Stimulated activated CD4-positive, alpha-beta T cell treated with anti-CD3 and anti-CD28 coated beads, TNF-alpha, amount 100 ng/mL, for 4 hours (primary cell): Measurements from ENCODE around the gene TFB2M.
"Not testable (repeated sequence)": the region's sequence is repeated elsewhere in the genome, so short reads cannot be mapped to it uniquely, and the experiment has no call there.

Experiments
- DNase-seq, 3 experiments: peaks; one replicate each; pipeline ENCODE4 v3.0.0-alpha.2; 2020; ENCODE audit warnings: low read depth in 3 of 3

Gene TFB2M

GRCh38 chr1:246566128-246566812 lies at the start of gene TFB2M, which contains the start of gene CNST:
Gene TFB2M (minus strand): TSS chr1:246566261. CDS start chr1:246566138, 123 bp downstream.
Gene CNST (plus strand): TSS chr1:246566456. CDS start chr1:246591563, 25,107 bp downstream.
- peak; percentile 79 to 82 (median 80) for DNase-seq

- no peak for DNase-seq
Measured at GRCh38 chr1:246613096-246613758, 47.2 kb upstream of the TFB2M start.

- no peak for DNase-seq
Measured at GRCh38 chr1:246609632-246610031, 43.6 kb upstream of the TFB2M start.

- DNase-seq, result peak in 1 of 3 experiments; percentile 8
Measured at GRCh38 chr1:246608616-246609376, 42.7 kb upstream of the TFB2M start.

GRCh38 chr1:246607462-246607861 lies 41.4 kb upstream of the TFB2M start:
- DNase-seq, result no peak

GRCh38 chr1:246605231-246605630 lies 39.2 kb upstream of the TFB2M start:
- not testable (repeated sequence) for DNase-seq

GRCh38 chr1:246602194-246602593 lies 36.1 kb upstream of the TFB2M start:
- no peak for DNase-seq

- no peak for DNase-seq
Measured at GRCh38 chr1:246600579-246600978, 34.5 kb upstream of the TFB2M start.

GRCh38 chr1:246599315-246599714 lies 33.3 kb upstream of the TFB2M start:
- no peak for DNase-seq

- DNase-seq, result no peak
Measured at GRCh38 chr1:246597971-246598370, 31.9 kb upstream of the TFB2M start.

GRCh38 chr1:246597340-246597739 lies 31.3 kb upstream of the TFB2M start:
- no peak for DNase-seq

GRCh38 chr1:246595146-246595545 lies 29.1 kb upstream of the TFB2M start:
- no peak for DNase-seq

- no peak for DNase-seq
Measured at GRCh38 chr1:246592695-246593094, 26.6 kb upstream of the TFB2M start.

- no peak for DNase-seq
Measured at GRCh38 chr1:246591958-246592357, 25.9 kb upstream of the TFB2M start.

GRCh38 chr1:246591504-246591903 lies 25.4 kb upstream of the TFB2M start:
- DNase-seq, result no peak

- no peak for DNase-seq
Measured at GRCh38 chr1:246591047-246591446, 25.0 kb upstream of the TFB2M start.

GRCh38 chr1:246589919-246590318 lies 23.9 kb upstream of the TFB2M start:
- not testable (repeated sequence) for DNase-seq

GRCh38 chr1:246588159-246588721 lies 22.2 kb upstream of the TFB2M start:
- no peak for DNase-seq

- no peak for DNase-seq
Measured at GRCh38 chr1:246587606-246588005, 21.5 kb upstream of the TFB2M start.

GRCh38 chr1:246587032-246587431 lies 21.0 kb upstream of the TFB2M start:
- DNase-seq, result no peak

- no peak for DNase-seq
Measured at GRCh38 chr1:246583448-246584185, 17.6 kb upstream of the TFB2M start.

- no peak for DNase-seq
Measured at GRCh38 chr1:246583056-246583440, 17.0 kb upstream of the TFB2M start.
